ENCODE results near the gene BMAL1.

The BMAL1 gene

DNA sequence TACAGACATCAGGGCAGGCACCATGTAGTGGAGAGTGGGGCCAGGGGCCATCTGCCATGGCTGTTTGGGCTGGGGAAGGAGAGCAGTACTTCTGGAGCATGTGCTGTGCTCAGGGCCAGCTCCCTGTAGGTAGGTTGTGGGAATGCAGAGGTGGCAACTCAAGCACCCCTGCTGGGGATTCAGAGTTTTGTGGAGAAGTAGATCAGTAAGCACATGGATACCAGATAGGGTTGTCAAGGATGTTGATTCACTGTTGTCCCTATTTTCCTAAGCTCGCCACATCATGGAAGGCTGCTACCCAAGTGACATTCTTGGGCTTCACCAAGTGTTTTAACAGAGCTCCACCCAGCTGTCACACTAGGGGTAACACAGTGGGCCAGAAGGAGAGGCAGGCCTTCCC, 67.2 kb downstream of the BMAL1 start:
- H3K4me3 ChIP-seq (ENCODE audit: low read length) = no peak overlapping the region
- DNase-seq (ENCODE audit: low read depth) = no peak
- no peak for TF ChIP-seq CTCF (IDR thresholded peaks at IDR 0.05; ENCODE audit: insufficient read depth, low read depth, low read length, missing control alignments)

GRCh38 chr11:13346470-13346869, 68.9 kb downstream of the BMAL1 start:
- H3K4me3 ChIP-seq (ENCODE audit: low read length) = no peak overlapping the region
- DNase-seq (ENCODE audit: low read depth) = no peak
- TF ChIP-seq CTCF (IDR thresholded peaks at IDR 0.05; ENCODE audit: insufficient read depth, low read depth, low read length, missing control alignments) = no peak

DNA sequence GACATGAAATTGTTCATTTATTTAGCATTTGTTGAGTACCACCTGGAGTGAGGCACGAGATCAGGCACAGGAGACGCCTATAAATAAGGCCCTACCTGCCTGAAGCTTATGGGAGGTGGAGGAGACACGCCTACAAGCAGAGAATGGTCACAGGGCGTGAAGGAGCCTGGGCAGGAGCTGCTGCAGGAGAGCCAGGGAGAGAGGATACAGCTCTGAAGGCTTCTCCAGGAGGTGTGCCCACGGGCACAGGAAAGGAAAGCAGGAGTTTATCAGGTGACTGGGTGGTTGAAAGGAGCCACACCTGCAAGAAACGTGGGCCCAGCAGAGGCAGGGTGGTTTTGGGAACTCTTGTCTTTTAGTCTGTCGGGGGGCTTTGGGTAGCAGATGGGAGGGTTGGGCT, 70.3 kb downstream of the BMAL1 start:
- no peak overlapping the region for H3K4me3 ChIP-seq (ENCODE audit: low read length)
- DNase-seq (ENCODE audit: low read depth) = no peak
- no peak for TF ChIP-seq CTCF (IDR thresholded peaks at IDR 0.05; ENCODE audit: insufficient read depth, low read depth, low read length, missing control alignments)

- no peak overlapping the region for H3K4me3 ChIP-seq (ENCODE audit: low read length)
- DNase-seq (ENCODE audit: low read depth) = no peak
- no peak for TF ChIP-seq CTCF (IDR thresholded peaks at IDR 0.05; ENCODE audit: insufficient read depth, low read depth, low read length, missing control alignments)
Measured at GRCh38 chr11:13348305-13348704, 70.7 kb downstream of the BMAL1 start.

DNA sequence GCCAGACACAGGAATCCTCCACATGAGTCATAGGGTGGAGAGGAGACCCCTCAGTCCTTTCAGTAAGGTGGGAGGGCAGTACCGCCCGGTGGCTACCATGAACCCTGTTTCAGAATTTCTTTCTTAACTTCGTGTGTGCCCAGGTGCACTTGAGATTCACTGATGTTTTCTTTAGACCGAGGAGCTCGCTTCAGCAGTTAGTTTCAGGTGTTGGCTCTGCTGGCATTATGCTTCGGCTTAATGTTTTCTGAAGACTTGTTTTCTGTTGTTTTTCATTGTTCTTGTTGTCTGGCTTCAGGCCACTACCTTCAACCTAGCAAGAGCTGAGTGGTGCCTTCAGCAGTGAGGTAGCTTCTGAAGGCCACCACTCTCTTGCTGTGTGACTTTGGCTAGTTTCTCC, 71.5 kb downstream of the BMAL1 start:
- DNase-seq (ENCODE audit: low read depth) = no peak
- TF ChIP-seq CTCF (IDR thresholded peaks at IDR 0.05; ENCODE audit: insufficient read depth, low read depth, low read length, missing control alignments) = no peak
- H3K4me3 ChIP-seq (ENCODE audit: low read length) = no peak overlapping the region

DNA sequence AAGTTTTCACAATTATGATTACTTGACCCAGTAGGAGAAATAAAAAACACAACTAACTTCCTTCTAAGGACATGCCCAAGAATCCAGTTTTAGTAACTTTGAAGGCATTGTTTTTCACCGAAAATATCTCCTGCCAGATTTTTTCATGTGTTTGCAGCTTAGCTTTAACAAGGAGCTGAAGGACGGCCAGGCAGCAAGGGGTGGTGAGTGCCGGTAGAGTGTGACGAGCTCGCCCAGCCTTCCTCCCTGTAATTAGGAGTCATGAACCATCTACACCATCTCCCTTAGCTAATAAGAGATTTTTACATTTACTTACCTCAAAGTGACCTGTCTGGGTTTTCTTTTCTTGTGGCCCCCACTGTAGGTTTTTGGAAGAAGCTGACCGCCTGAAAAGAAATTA, 72.0 kb downstream of the BMAL1 start:
- DNase-seq (ENCODE audit: low read depth) = no peak
- H3K4me3 ChIP-seq (ENCODE audit: low read length) = no peak overlapping the region
- no peak for TF ChIP-seq CTCF (IDR thresholded peaks at IDR 0.05; ENCODE audit: insufficient read depth, low read depth, low read length, missing control alignments)

- TF ChIP-seq CTCF (IDR thresholded peaks at IDR 0.05; ENCODE audit: insufficient read depth, low read depth, low read length, missing control alignments) = no peak
- H3K4me3 ChIP-seq (ENCODE audit: low read length) = no peak overlapping the region
- DNase-seq (ENCODE audit: low read depth) = no peak
Measured at GRCh38 chr11:13352711-13353110, 75.1 kb downstream of the BMAL1 start.
